ENCODE measurements around the gene MAP3K20.

- no peak for TF ChIP-seq EZH2 (IDR thresholded peaks at IDR 0.05; ENCODE audit: borderline replicate concordance, low read depth, low read length, severe bottlenecking)
- TF ChIP-seq, protein P1, sequence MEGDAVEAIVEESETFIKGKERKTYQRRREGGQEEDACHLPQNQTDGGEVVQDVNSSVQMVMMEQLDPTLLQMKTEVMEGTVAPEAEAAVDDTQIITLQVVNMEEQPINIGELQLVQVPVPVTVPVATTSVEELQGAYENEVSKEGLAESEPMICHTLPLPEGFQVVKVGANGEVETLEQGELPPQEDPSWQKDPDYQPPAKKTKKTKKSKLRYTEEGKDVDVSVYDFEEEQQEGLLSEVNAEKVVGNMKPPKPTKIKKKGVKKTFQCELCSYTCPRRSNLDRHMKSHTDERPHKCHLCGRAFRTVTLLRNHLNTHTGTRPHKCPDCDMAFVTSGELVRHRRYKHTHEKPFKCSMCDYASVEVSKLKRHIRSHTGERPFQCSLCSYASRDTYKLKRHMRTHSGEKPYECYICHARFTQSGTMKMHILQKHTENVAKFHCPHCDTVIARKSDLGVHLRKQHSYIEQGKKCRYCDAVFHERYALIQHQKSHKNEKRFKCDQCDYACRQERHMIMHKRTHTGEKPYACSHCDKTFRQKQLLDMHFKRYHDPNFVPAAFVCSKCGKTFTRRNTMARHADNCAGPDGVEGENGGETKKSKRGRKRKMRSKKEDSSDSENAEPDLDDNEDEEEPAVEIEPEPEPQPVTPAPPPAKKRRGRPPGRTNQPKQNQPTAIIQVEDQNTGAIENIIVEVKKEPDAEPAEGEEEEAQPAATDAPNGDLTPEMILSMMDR (IDR thresholded peaks at IDR 0.05; ENCODE audit: borderline replicate concordance, extremely low read depth, low read length, poor library complexity, severe bottlenecking), result no peak
These were observed 21.2 kb upstream of the MAP3K20 start for GRCh38 chr2:173054466-173054865.

Measured in DND-41 (cell line).